Inflammatory macrophage treated with lipopolysaccharide for 4 hours (primary cell): ENCODE data around the gene SUPT3H.
"Not testable (repeated sequence)": the region's sequence is repeated elsewhere in the genome, so short reads cannot be mapped to it uniquely, and the experiment has no call there.

ENCODE experiments used
- DNase-seq: peaks from one replicate; pipeline ENCODE4 v3.0.0-alpha.2; 2020

SUPT3H gene

GRCh38 chr6:44867571-44868334 lies 510.0 kb downstream of the SUPT3H start:
- DNase-seq, result no peak

GRCh38 chr6:44865184-44865583 lies 512.5 kb downstream of the SUPT3H start:
- not testable (repeated sequence) for DNase-seq

GRCh38 chr6:44859901-44860410 lies 517.8 kb downstream of the SUPT3H start:
- no peak for DNase-seq

- DNase-seq, result no peak
These were observed 518.7 kb downstream of the SUPT3H start for GRCh38 chr6:44858998-44859397.

GRCh38 chr6:44856479-44856878 lies 521.3 kb downstream of the SUPT3H start:
- DNase-seq, result peak; percentile 27

GRCh38 chr6:44855562-44856411 lies 521.9 kb downstream of the SUPT3H start:
- DNase-seq, result no peak

GRCh38 chr6:44854712-44855443 lies 522.9 kb downstream of the SUPT3H start:
- DNase-seq, result no peak

- no peak for DNase-seq
These were observed 526.6 kb downstream of the SUPT3H start for GRCh38 chr6:44851176-44851575.

- DNase-seq, result no peak
These were observed 527.4 kb downstream of the SUPT3H start for GRCh38 chr6:44850312-44850711.

GRCh38 chr6:44849806-44850205 lies 527.9 kb downstream of the SUPT3H start:
- no peak for DNase-seq

- no peak for DNase-seq
These were observed 534.0 kb downstream of the SUPT3H start for GRCh38 chr6:44843734-44844133.

- no peak for DNase-seq
These were observed 535.1 kb downstream of the SUPT3H start for GRCh38 chr6:44842616-44843015.

- no peak for DNase-seq
These were observed 535.9 kb downstream of the SUPT3H start for GRCh38 chr6:44841829-44842228.

- DNase-seq, result peak; percentile 30
These were observed 540.0 kb downstream of the SUPT3H start for GRCh38 chr6:44837741-44838140.

- peak; percentile 56 for DNase-seq
These were observed 540.5 kb downstream of the SUPT3H start for GRCh38 chr6:44837255-44837654.

- DNase-seq, result no peak
These were observed 544.5 kb downstream of the SUPT3H start for GRCh38 chr6:44833248-44833647.

- DNase-seq, result no peak
These were observed 546.6 kb downstream of the SUPT3H start for GRCh38 chr6:44831002-44831610.

- DNase-seq, result no peak
These were observed 547.9 kb downstream of the SUPT3H start for GRCh38 chr6:44829836-44830235.

- DNase-seq, result peak; percentile 27
These were observed 549.0 kb downstream of the SUPT3H start for GRCh38 chr6:44828780-44829179.

- no peak for DNase-seq
These were observed 551.6 kb downstream of the SUPT3H start for GRCh38 chr6:44826025-44826676.

GRCh38 chr6:44825273-44825672 lies 552.5 kb downstream of the SUPT3H start:
- DNase-seq, result no peak

GRCh38 chr6:44824567-44824966 lies 553.2 kb downstream of the SUPT3H start:
- DNase-seq, result no peak
